ENCODE measurements around the gene DHH.

The DHH gene

DNA sequence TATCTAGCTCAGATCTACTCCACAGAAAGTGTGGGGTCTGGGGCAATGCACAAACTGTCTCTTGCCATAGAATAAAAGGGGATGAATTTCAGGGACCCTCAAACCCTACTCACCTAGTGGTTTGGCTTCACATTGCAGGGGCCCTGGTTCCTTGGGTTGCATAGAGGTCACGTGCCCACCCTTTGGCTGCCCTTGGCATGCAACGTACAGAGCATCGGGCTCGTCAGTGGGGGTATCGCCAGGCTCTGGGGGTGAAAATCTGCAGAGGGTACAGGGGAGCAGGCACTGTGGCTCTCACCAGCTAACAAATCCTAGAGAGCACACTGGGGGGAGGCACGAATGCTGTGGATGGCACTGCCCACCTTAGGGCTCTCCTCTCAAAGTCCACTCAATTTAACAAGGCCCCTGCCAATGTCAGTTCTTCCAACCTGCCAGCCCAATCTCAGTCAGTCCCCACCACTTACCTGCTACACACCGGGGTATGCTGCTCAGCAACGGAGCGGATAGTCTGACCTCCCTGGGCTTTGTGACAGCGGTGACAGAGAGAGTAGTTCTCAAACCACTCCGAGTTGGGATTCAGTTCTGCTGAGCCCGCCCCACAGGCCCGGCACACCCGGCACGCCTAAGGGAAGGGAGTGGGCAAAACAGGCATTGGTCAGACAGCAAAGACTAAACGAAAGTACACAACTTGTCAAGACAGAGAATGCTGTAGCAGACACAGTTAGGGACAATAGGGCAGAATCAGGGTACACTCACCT lies 42.0 kb downstream of the DHH start:
- peaks cover 36% of the 10 kb centered on the region for H3K4me1 Mint-ChIP-seq (ENCODE audit: low read depth)

DNA sequence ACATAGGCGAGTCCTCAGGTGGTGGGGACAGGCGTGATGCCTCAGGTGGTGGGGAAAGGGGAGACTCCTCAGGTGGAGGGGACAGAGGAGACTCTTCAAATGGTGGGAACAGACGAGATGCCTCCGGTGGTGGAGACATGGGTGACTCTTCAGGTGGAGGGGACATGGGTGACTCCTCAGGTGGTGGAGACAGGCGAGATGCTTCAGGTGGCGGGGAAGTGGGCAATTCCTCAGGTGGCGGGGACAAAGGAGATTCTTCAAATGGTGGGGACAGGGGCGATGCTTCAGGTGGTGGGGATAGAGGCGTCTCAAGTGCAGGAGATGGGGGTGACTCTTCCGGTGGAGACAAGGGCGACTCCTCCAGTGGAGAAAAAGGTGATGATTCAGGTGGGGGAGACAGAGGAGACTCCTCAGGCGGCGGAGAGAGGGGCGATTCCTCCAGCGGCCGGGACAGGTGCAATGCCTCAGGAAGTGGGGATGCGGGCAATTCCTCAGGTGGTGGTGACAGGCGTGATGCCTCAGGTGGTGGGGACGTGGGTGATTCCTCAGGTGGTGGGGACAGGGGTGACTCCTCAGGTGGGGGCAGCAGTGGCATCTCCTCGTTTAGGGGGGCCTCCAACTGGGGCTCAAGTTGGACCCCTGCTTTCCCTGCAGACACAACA lies 42.7 kb downstream of the DHH start:
- no peak overlapping the region for H3K4me3 Mint-ChIP-seq
- no peaks in the 10 kb centered on the region for H3K9me3 Mint-ChIP-seq (ENCODE audit: low read depth)
- no peaks in the 10 kb centered on the region for H3K27me3 Mint-ChIP-seq
- no peak overlapping the region for H3K27ac Mint-ChIP-seq
- H3K4me1 Mint-ChIP-seq (ENCODE audit: low read depth), result peaks cover 29% of the 10 kb centered on the region
- H3K36me3 Mint-ChIP-seq, result peaks cover 5% of the 10 kb centered on the region

More for the DNA sequence above, 42.0 kb downstream of the DHH start:
- Mint-ChIP-seq H3K36me3 (peaks cover 5% of the 10 kb centered on the region), H3K27me3 (no peaks in the 10 kb centered on the region), H3K9me3 (ENCODE audit: low read depth) (no peaks in the 10 kb centered on the region), H3K27ac (no peak overlapping the region), H3K4me3 (no peak overlapping the region)

DNA sequence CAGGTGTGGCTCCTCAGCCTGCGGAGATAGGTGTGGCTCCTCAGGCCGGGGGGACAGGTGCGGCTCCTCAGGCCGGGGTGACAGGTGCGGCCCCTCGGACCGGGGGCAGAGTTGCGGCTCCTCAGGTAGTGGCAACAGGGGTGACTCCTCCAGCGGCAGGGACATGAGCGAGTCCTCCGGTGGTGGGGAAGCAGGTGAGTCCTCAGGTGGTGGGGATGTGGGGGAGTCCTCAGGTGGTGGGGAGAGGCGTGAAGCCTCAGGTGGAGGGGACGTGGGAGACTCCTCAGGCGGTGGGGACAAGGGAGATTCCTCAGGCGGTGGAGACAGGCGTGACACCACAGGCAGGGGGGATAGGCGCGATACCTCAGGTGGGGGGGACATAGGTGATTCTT lies 43.2 kb downstream of the DHH start:
- peaks cover 5% of the 10 kb centered on the region for H3K36me3 Mint-ChIP-seq
- no peaks in the 10 kb centered on the region for H3K27me3 Mint-ChIP-seq
- H3K9me3 Mint-ChIP-seq (ENCODE audit: low read depth), result no peaks in the 10 kb centered on the region
- H3K27ac Mint-ChIP-seq, result no peak overlapping the region
- H3K4me1 Mint-ChIP-seq (ENCODE audit: low read depth), result peaks cover 23% of the 10 kb centered on the region
- H3K4me3 Mint-ChIP-seq, result no peak overlapping the region

DNA sequence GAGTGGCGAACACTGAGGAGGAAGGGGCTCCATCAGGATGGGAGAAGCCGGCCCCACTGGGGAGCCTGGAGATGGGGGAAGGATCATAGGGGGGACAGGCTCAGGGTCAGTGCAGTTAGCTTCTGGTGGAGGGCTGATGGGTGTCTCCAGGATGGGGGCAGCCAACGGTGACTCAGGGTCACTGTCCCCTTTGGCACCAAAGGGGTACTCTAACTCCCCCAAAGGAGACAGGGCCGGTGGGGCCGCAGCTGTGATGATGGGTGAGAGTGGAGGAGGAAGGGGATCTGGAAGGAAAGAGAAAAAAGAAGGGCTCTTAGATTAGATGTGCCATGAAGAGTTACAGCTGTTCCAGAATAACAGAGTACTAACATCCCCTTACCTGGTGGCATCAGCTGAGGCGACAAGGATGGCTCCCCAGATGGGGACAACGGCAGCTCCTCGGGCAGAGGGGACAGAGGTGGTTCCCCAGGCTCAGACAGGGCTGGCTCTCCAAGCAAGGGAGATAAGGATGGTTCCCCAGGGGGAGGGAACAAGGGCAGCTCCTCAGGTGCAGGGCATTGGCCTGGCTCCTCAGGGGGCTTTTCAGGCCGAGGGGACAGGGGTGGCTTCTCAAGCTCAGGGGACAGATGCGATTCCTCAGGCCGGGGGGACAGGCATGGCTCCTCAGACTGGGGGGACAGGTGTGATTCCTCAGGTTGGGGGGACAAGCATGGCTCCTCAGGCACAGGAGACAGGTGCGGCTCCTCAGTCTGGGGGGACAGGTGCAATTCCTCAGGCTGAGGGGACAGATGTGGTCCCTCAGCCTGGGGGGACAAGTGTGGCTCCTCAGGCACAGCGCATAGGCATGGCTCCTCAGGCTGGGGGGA lies 43.9 kb downstream of the DHH start:
- no peaks in the 10 kb centered on the region for H3K27me3 Mint-ChIP-seq

DNA sequence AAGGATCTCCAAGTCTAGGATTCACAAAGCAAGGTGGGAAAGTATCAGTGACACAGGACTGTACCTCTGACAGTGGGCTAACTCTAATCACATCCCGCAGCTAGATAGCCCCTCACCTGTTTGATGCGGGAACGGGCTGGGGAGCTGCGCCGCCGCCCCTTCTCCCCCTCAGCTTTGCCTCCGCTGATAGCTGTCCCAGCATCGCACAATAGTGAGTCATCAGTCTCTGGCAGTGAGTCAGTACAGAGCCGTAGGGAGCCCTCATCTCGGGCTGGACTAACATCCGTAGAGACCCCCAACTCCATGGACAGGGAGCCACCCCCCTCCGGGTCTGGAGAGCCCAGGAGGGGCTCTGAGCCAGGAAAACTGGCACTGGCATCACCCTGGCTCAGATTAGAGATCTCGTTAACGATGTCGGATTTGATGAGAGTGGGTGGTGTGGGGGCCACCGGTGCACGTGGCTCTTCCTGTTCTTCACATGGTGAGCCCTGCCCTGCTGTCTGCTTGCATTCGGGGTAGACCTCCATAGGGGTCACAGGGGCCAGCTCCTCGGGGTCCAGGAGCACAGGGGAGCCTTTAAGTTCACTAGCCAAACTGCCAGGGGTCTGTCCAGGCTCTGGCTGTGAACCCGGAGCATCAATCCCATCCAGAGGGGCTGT lies 44.9 kb downstream of the DHH start:
- Mint-ChIP-seq H3K4me3 (no peak overlapping the region), H3K27me3 (no peaks in the 10 kb centered on the region), H3K9me3 (ENCODE audit: low read depth) (no peaks in the 10 kb centered on the region), H3K4me1 (ENCODE audit: low read depth) (peaks cover 8% of the 10 kb centered on the region), H3K27ac (no peak overlapping the region), H3K36me3 (peaks cover 4% of the 10 kb centered on the region)

More for the DNA sequence above, 43.9 kb downstream of the DHH start:
- Mint-ChIP-seq H3K9me3 (ENCODE audit: low read depth) (no peaks in the 10 kb centered on the region), H3K27ac (no peak overlapping the region), H3K4me3 (no peak overlapping the region), H3K4me1 (ENCODE audit: low read depth) (peaks cover 17% of the 10 kb centered on the region), H3K36me3 (peaks cover 5% of the 10 kb centered on the region)

DNA sequence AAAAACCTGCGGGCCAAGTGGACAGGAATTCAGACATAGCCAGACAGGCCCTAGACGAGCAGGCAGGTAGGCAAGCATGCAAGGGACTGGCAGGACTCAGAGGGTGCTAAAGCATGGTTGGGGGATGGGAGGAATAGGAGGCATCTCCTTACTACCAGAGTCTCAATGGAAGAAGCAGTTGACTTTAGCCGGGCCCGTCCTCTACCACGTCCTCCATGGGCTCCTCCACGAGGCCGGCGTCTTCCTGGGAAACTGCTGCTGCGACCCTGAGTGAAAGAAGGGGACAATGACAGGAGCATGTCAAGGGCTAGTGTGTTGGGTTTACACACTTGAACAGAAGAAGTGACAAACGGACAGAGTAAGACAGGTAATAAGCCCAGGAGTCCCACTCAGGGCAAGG lies 45.6 kb downstream of the DHH start:
- no peaks in the 10 kb centered on the region for H3K9me3 Mint-ChIP-seq (ENCODE audit: low read depth)
- no peaks in the 10 kb centered on the region for H3K27me3 Mint-ChIP-seq
- no peak overlapping the region for H3K4me3 Mint-ChIP-seq
- peaks cover 5% of the 10 kb centered on the region for H3K4me1 Mint-ChIP-seq (ENCODE audit: low read depth)
- no peak overlapping the region for H3K27ac Mint-ChIP-seq
- peaks cover 6% of the 10 kb centered on the region for H3K36me3 Mint-ChIP-seq

DNA sequence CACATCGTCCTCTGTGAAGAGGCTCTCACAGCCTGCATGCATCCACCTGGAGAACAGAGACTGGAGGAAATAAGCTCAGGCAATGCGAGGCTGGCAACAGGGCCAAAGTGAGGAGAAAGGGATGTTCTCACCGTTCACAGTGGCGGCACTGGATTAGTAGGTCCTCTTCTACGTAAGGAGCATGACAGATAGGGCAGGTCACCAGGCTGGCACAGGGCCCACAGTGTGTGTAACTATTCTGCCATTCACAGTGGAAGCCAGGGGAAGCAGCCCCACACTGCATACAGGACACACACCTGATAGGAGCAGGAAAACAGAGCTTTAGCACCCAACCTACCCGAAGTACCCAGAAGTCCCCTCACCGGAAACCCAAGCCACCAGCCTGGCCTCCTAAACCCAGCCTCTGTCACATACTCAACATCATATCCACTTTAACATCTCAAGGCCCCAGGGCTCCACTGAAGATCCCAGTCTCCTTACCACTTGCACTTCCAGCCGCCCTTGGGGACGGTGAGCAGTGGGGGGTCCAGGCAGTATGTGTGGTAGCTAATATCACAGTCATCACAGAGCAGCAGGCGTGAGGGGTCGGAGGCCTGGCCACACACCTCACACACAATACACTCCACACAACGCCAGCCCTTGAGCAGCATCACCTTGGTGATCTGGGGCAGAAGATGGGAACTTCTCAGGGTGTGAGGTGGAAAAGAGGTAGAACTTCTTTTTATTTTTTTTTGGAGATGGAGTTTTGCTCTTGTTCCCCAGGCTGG lies 48.3 kb downstream of the DHH start:
- Mint-ChIP-seq H3K27ac (no peak overlapping the region), H3K4me3 (no peak overlapping the region), H3K9me3 (ENCODE audit: low read depth) (no peaks in the 10 kb centered on the region), H3K36me3 (peaks cover 6% of the 10 kb centered on the region), H3K4me1 (ENCODE audit: low read depth) (peaks cover 5% of the 10 kb centered on the region), H3K27me3 (no peaks in the 10 kb centered on the region)

DNA sequence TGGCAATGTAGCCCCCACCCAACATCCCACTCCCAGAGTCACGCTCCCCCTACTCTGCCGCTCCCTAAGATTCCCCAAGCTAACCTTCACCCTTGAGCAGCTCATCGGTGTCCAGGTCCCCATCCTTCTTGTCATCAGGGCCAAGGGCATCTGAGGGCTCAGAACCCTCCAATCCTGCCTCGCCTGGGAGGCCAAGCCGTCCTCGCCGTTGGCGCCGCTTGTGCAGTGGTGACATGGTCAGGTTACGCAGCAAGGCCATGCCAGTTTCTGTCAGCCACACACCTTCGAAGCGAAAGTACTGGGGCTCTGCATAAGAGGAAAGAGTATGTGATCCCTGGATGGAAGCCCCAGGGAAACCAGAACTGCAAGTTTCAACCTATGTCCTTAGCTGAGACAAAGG lies 49.9 kb downstream of the DHH start:
- Mint-ChIP-seq H3K9me3 (ENCODE audit: low read depth) (no peaks in the 10 kb centered on the region), H3K36me3 (peaks cover 6% of the 10 kb centered on the region), H3K4me3 (no peak overlapping the region), H3K27me3 (no peaks in the 10 kb centered on the region), H3K4me1 (ENCODE audit: low read depth) (peaks cover 5% of the 10 kb centered on the region), H3K27ac (no peak overlapping the region)

DNA sequence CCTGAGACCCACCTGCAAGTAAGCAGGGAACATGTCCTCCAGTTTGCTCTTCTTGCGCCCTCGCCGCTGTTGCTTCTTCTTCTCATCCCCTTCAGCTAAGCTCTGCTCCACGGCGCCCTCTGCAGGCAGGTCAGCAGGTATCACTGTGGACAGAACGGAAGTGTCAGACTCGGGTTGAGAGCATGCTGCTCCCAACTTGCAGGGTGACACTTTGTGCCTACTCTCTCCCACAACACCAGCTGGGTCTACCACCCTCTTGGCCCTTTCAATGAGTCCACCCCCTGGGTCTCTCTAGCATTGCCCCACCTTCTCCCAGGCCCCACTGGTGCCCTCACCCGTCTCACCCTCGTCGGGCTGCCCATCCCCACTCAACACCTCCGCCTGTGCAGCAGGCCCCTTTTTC lies 50.7 kb downstream of the DHH start:
- Mint-ChIP-seq H3K36me3 (peaks cover 6% of the 10 kb centered on the region), H3K4me1 (ENCODE audit: low read depth) (peaks cover 5% of the 10 kb centered on the region), H3K27me3 (no peaks in the 10 kb centered on the region), H3K9me3 (ENCODE audit: low read depth) (no peaks in the 10 kb centered on the region), H3K27ac (no peak overlapping the region), H3K4me3 (no peak overlapping the region)

DNA sequence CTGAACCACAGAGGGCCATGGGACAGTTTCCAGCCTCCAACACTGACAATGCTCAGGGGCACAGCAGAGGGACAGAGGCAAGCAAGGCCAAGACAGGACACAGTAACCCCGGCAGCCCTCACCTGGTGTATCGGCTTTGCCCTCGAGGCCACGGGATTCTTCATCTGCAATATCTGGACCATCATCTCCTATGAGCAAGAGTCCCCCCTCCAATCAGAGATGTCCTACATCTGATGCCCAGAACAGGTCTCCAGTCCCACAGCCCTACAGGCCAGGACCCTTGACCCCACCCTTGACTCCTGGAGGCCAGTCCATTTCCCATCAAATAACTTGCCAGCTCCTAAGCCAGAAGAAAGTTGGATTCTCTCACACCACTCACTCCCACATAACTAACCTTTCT lies 51.4 kb downstream of the DHH start:
- Mint-ChIP-seq H3K9me3 (ENCODE audit: low read depth) (no peaks in the 10 kb centered on the region), H3K36me3 (peaks cover 6% of the 10 kb centered on the region), H3K27me3 (no peaks in the 10 kb centered on the region), H3K27ac (no peak overlapping the region), H3K4me3 (no peak overlapping the region), H3K4me1 (ENCODE audit: low read depth) (peaks cover 5% of the 10 kb centered on the region)

DNA sequence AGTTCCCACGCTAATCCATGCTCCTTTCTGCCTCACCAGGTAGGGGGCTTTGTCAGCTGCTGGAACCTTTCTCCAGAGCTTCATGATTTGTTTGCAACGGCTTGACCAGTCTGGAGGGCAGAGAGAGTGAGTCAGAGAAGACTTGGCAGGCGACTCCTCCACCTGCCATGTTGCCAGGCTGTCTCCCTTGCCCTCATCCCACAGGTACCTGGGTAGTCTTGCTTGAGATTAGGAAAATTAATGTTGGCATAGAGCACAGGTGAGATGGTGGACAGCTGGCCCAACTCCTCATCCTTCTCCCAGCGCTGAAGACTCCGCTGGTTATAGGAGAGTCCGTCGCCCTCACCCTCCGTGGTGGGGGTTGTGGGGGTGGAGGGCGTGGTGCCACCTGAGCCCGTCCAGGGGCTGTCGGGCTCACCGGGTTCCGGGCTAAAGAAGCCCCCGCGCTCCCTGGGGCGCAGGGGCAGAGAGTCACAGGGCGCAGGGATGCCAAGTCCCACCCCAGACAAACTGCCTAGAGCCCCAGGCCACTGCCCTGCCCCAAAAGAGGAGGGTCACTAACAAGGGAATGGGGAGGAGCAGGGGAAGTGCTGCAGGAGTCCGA lies 52.6 kb downstream of the DHH start:
- no peak overlapping the region for H3K4me3 Mint-ChIP-seq
- no peak overlapping the region for H3K27ac Mint-ChIP-seq
- no peaks in the 10 kb centered on the region for H3K9me3 Mint-ChIP-seq (ENCODE audit: low read depth)
- peaks cover 5% of the 10 kb centered on the region for H3K4me1 Mint-ChIP-seq (ENCODE audit: low read depth)
- no peaks in the 10 kb centered on the region for H3K27me3 Mint-ChIP-seq
- H3K36me3 Mint-ChIP-seq, result peaks cover 3% of the 10 kb centered on the region

DNA sequence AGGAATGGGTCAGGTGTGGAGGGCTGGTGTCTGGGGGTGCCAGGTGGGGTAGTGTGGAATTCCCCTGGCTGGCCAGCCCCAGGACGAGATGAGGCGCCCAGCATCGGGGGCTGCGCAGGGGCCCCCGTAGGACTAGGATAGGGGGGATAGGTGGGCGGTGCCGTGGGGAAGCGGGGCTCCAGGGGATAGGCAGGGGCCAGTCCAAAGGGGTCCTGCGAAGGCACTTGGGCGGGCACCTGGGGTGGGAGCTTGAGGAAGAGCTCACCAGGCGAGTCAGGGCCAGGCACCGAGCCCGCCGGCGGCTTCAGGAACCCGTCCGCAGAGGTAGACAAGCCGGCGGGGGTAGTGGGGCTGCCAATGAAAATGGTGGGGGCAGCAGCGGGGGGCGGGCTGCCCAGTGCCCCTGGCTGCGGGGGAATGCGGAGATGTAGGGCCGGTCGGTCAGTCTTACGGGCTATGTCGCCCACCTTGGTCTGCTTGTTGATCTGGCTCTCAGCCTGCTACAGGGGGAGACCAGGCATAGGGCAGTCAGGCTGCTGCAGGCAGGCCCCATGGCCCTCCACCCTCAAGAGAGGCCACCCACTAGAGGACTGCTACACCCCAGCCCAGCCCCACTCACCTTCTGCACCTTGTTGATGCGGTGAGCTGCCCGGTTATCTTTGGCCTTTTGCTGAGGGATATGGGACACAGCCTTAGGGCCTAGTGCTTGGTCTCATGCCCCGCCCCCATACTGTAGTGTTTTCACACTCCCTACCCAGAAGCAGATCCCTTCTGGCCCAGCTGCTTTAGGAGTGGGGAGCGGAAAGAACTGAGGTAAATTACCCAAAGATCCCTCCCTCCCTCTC lies 53.3 kb downstream of the DHH start:
- H3K27me3 Mint-ChIP-seq, result no peaks in the 10 kb centered on the region
- H3K27ac Mint-ChIP-seq, result no peak overlapping the region
- H3K4me1 Mint-ChIP-seq (ENCODE audit: low read depth), result peaks cover 5% of the 10 kb centered on the region
- H3K4me3 Mint-ChIP-seq, result no peak overlapping the region
- no peaks in the 10 kb centered on the region for H3K9me3 Mint-ChIP-seq (ENCODE audit: low read depth)
- peaks cover 3% of the 10 kb centered on the region for H3K36me3 Mint-ChIP-seq

DNA sequence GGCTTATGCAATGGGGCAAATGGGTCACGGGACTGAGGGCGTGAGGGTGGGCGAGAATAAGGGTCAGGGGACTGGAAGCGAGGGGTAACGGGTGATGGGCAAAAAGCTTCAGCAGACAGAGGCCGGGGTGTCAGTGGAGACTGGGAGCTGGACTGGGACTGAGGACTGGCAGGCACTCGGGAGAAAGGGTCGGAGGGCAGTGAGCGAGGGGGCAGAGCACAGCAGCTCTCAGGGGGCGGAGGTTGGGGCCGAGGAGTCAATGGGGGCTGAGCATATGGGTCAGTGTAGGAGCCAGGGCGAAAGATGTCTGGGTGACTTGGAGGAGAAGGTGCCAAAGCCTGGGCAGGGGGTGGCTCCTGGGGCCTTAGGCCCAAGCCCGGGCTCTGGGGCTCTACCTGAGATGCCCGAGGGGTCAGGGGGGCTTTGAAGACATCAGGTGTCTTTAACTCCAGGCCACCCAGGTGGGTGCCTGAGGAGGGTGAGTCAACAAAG lies 54.2 kb downstream of the DHH start:
- Mint-ChIP-seq H3K4me1 (ENCODE audit: low read depth) (peaks cover 5% of the 10 kb centered on the region), H3K27me3 (no peaks in the 10 kb centered on the region), H3K36me3 (peaks cover 3% of the 10 kb centered on the region), H3K4me3 (no peak overlapping the region), H3K9me3 (ENCODE audit: low read depth) (no peaks in the 10 kb centered on the region), H3K27ac (no peak overlapping the region)

All from activated naive CD8-positive, alpha-beta T cell (primary cell).